ENCODE results near the gene RNF14. TPM values are rescaled to one million over a fixed set of nuclear protein-coding genes. Genes with fewer than 3 reads are reported as not detected.

Gene RNF14
- total and polyA plus RNA-seq, 10 of the 15 experiments (the other 5 are each of a cell fraction or from before 2014, with no cell fraction given) = 13.2 to 41.8 (median 28.3) TPM

DNA sequence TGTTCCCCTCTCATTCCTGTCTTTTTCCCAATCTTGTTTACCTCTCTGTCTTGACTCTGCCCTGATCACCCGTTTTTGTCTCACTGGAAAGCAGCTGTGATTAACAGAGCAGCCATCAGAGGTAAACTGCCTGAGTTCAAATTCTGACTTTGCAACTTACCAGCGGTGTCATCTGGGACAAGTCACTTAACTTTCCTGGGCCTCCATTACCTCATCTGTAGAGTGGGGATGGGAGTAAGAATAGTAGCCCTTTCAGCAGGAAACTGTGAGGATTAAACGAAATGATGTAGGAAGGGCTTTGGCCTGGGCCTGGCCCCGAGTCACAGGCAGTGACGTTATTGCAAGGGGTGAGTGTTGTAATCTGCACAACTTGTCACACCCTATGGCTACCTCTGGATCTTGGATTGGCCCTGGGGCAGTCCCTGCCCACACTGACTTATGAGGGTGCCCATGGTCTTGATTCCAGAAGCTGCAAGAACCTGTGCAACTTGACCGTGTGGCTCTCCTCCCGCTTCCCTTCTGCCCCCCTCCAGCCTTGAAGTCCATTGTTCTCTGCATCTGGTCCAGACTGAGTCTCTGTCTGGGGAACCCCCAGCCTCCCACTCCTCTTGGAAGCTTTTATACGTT lies 10.2 kb upstream of the RNF14 start:
- no peak overlapping the region for H3K4me3 ChIP-seq
- no peak overlapping the region for H3K4me2 ChIP-seq (ENCODE audit: control insufficient read depth, insufficient read depth)
- H4K20me1 ChIP-seq (ENCODE audit: control insufficient read depth, insufficient read depth) = no peaks in the 10 kb centered on the region
- in situ Hi-C loops (cut with MboI) (loop anchor here (5.0 kb wide), 1 partner anchor 266 kb away; no protein-coding TSS in a partner anchor), intact Hi-C loops (cut with micrococcal nuclease; ENCODE audit: unreplicated experiment) (no loop called here)
- 74% methylated on average over 8 of the region's 8 CpGs for WGBS (ENCODE audit: insufficient coverage, insufficient replicate concordance, low lambda C conversion rate, missing lambda C conversion rate)
- no peaks in the 10 kb centered on the region for H3K9me3 ChIP-seq (replicated peaks; ENCODE audit: control insufficient read depth, insufficient read depth, low read length)
- no peak for ATAC-seq
- no TSS peak for BruUV-seq (replicated peaks)
- no peaks in the 10 kb centered on the region for H3K27me3 ChIP-seq (replicated peaks in 1 of 2; ENCODE audit: control insufficient read depth in 2 of 2, insufficient read depth in 2 of 2, low read length in 1 of 2)
- H3K27ac ChIP-seq (ENCODE audit: control insufficient read depth, insufficient read depth) = no peak overlapping the region
- CTCF ChIA-PET = interaction anchor here (0.6 to 5.2 kb wide), 8 partner anchors 36 to 293 kb away, joined by 4 to 101 read pairs (median 28); partner anchors contain the start of genes DELE1 and PCDH1
- peaks cover 3% of the 10 kb centered on the region; the same call in 1 of the 2 replicates for H3K4me1 ChIP-seq (ENCODE audit: control insufficient read depth, insufficient read depth, low read length)
- RAD21 ChIA-PET (ENCODE audit: unreplicated experiment) = interaction anchor here (1.3 to 3.8 kb wide), 2 partner anchors 265 to 267 kb away, joined by 5 to 57 read pairs; no protein-coding TSS in a partner anchor
- SMC1A ChIA-PET (ENCODE audit: uncharacterized antibody, unreplicated experiment) = interaction anchor here (3.9 kb wide), 1 partner anchor 267 kb away, joined by 46 read pairs; no protein-coding TSS in a partner anchor
- TF ChIP-seq NR2C2 (IDR thresholded peaks at IDR 0.05; ENCODE audit: borderline replicate concordance, control insufficient read depth, insufficient read length, low read depth) = no peak
- no peak for TF ChIP-seq LARP7 (IDR thresholded peaks at IDR 0.05)
- TF ChIP-seq BMI1 (IDR thresholded peaks at IDR 0.05; ENCODE audit: borderline replicate concordance) = no peak
- TF ChIP-seq, protein P1, sequence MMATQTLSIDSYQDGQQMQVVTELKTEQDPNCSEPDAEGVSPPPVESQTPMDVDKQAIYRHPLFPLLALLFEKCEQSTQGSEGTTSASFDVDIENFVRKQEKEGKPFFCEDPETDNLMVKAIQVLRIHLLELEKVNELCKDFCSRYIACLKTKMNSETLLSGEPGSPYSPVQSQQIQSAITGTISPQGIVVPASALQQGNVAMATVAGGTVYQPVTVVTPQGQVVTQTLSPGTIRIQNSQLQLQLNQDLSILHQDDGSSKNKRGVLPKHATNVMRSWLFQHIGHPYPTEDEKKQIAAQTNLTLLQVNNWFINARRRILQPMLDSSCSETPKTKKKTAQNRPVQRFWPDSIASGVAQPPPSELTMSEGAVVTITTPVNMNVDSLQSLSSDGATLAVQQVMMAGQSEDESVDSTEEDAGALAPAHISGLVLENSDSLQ (IDR thresholded peaks at IDR 0.05) = no peak
- TF ChIP-seq KLF5 (IDR thresholded peaks at IDR 0.05; ENCODE audit: partially characterized antibody) = no peak
- no peak for TF ChIP-seq PML (IDR thresholded peaks at IDR 0.05; ENCODE audit: low read length)
- no peak for TF ChIP-seq FOXM1 (IDR thresholded peaks at IDR 0.05; ENCODE audit: low read depth, low read length)
- no peak for TF ChIP-seq NFXL1 (IDR thresholded peaks at IDR 0.05; ENCODE audit: borderline replicate concordance)
- no peak for TF ChIP-seq ZNF217 (IDR thresholded peaks at IDR 0.05)
- TF ChIP-seq, protein P2, sequence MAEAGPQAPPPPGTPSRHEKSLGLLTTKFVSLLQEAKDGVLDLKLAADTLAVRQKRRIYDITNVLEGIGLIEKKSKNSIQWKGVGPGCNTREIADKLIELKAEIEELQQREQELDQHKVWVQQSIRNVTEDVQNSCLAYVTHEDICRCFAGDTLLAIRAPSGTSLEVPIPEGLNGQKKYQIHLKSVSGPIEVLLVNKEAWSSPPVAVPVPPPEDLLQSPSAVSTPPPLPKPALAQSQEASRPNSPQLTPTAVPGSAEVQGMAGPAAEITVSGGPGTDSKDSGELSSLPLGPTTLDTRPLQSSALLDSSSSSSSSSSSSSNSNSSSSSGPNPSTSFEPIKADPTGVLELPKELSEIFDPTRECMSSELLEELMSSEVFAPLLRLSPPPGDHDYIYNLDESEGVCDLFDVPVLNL (IDR thresholded peaks at IDR 0.05; ENCODE audit: low read depth, low read length) = no peak
- TF ChIP-seq, protein P3, sequence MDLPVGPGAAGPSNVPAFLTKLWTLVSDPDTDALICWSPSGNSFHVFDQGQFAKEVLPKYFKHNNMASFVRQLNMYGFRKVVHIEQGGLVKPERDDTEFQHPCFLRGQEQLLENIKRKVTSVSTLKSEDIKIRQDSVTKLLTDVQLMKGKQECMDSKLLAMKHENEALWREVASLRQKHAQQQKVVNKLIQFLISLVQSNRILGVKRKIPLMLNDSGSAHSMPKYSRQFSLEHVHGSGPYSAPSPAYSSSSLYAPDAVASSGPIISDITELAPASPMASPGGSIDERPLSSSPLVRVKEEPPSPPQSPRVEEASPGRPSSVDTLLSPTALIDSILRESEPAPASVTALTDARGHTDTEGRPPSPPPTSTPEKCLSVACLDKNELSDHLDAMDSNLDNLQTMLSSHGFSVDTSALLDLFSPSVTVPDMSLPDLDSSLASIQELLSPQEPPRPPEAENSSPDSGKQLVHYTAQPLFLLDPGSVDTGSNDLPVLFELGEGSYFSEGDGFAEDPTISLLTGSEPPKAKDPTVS (IDR thresholded peaks at IDR 0.05; ENCODE audit: low read depth, low read length) = no peak
- no peak for TF ChIP-seq ATF7 (IDR thresholded peaks at IDR 0.05; ENCODE audit: low read depth)
- no peak overlapping the region for H3K9ac ChIP-seq (ENCODE audit: control insufficient read depth, insufficient read depth, low read length)
- DNase-seq (ENCODE audit: low read depth, low spot score) = no peak
- H3K79me2 ChIP-seq (ENCODE audit: control insufficient read depth, insufficient read depth, low read length) = no peaks in the 10 kb centered on the region
- POLR2A ChIA-PET = interaction anchor here (2.5 kb wide), 1 partner anchor 11 kb away, joined by 8 read pairs; the partner anchor contains the start of gene RNF14
- H2AFZ ChIP-seq (ENCODE audit: control insufficient read depth, low read depth, low read length) = no peak overlapping the region
- no peaks in the 10 kb centered on the region for H3K36me3 ChIP-seq (ENCODE audit: control insufficient read depth in 2 of 2, insufficient read depth in 2 of 2, low read length in 1 of 2)
- no peak for FAIRE-seq
